ENCODE results near the gene SPPL2B. TPM values are rescaled to one million over a fixed set of nuclear protein-coding genes. Genes with fewer than 3 reads are reported as not detected.
A peak's percentile ranks its signal among the peaks of the same experiment; 100 is the strongest.
"Not testable (repeated sequence)": the region's sequence is repeated elsewhere in the genome, so short reads cannot be mapped to it uniquely, and the experiment has no call there.

SPPL2B gene
- total RNA-seq, 4 donors from 2014 or later: 24.0 to 42.6 (median 27.4) TPM

DNA sequence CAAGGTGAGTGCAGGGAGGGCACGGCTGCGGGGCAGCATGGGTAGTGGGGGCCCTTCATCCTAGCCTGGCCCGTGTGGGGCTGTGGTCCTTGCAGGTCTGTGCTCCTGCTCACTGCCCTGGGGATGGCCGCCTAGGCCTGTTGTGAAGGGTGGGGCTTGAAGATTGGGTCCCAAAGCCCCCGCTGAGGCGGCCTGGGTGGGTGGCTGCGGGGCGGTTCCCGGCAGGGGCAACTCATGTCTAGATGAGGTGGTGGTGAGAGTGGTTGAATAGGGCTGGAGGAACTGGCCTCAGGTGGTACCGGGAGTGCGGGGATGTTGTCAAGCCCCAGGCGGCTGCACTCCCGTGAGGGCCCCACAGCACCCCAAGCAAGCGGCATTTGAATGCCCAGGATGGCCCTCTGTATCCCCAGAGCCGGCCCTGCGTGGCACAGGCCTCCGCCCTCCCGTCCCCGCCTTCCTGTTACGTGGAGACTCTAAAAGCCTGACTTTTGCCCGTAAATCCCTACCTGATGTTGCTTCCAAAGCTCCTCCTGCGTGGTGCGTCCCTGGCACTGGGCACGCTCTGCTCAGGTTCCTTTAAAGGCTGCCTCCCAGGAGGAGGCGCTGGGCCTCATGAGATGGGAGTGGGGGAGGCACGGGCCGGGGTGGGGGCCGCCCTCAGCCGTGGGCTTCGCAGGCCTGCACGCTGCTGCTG is 15.0 kb downstream of the SPPL2B start:
- ATAC-seq (ENCODE audit: low FRiP score) (no peak), DNase-seq (ENCODE audit: low spot score) (no peak)
- TF ChIP-seq, protein P1, sequence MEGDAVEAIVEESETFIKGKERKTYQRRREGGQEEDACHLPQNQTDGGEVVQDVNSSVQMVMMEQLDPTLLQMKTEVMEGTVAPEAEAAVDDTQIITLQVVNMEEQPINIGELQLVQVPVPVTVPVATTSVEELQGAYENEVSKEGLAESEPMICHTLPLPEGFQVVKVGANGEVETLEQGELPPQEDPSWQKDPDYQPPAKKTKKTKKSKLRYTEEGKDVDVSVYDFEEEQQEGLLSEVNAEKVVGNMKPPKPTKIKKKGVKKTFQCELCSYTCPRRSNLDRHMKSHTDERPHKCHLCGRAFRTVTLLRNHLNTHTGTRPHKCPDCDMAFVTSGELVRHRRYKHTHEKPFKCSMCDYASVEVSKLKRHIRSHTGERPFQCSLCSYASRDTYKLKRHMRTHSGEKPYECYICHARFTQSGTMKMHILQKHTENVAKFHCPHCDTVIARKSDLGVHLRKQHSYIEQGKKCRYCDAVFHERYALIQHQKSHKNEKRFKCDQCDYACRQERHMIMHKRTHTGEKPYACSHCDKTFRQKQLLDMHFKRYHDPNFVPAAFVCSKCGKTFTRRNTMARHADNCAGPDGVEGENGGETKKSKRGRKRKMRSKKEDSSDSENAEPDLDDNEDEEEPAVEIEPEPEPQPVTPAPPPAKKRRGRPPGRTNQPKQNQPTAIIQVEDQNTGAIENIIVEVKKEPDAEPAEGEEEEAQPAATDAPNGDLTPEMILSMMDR (IDR thresholded peaks at IDR 0.05): no peak

DNA sequence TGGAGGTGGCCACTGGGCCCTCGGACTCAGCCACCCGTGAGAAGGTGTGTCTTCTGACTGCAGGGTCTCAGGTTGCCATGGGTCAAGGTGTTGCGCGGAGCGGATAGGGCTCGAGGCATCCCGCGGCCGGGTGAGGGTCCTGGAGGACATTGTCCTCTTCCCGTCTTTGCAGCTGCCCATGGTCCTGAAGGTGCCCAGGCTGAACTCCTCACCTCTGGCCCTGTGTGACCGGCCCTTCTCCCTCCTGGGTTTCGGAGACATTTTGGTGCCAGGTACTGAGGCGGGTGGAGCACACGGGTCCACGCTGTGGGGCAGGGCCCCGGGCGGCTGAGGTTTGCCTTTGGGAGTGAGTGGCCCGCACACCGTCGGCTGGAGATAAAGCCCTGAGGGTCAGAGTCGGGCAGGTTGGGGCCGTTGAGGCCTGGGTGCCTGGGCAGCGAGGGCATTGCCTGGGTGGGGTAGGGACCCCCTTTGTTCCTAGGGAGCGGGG is 15.9 kb downstream of the SPPL2B start:
- TF ChIP-seq, protein P1 (IDR thresholded peaks at IDR 0.05): no peak
- DNase-seq (ENCODE audit: low spot score) (no peak), ATAC-seq (ENCODE audit: low FRiP score) (peak; percentile 21)

DNA sequence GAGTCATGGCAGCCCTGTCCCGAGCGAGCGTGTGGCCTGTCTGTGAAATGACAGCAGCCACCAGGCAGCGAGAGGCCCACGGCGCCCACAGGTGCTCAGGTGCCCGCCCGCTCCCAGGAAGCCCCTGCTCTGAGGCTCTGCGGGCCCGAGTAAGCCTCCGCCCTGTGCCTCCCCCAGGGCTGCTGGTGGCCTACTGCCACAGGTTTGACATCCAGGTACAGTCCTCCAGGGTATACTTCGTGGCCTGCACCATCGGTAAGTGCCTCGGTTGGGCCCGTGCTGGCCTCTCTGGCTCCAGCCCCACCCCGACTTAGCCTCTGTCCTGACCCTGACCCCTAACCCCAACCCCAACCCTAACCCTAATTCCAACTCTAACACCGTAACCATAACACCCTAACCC is 16.6 kb downstream of the SPPL2B start:
- TF ChIP-seq, protein P1 (IDR thresholded peaks at IDR 0.05): no peak
- ATAC-seq (ENCODE audit: low FRiP score) (no peak), DNase-seq (ENCODE audit: low spot score) (no peak)

DNA sequence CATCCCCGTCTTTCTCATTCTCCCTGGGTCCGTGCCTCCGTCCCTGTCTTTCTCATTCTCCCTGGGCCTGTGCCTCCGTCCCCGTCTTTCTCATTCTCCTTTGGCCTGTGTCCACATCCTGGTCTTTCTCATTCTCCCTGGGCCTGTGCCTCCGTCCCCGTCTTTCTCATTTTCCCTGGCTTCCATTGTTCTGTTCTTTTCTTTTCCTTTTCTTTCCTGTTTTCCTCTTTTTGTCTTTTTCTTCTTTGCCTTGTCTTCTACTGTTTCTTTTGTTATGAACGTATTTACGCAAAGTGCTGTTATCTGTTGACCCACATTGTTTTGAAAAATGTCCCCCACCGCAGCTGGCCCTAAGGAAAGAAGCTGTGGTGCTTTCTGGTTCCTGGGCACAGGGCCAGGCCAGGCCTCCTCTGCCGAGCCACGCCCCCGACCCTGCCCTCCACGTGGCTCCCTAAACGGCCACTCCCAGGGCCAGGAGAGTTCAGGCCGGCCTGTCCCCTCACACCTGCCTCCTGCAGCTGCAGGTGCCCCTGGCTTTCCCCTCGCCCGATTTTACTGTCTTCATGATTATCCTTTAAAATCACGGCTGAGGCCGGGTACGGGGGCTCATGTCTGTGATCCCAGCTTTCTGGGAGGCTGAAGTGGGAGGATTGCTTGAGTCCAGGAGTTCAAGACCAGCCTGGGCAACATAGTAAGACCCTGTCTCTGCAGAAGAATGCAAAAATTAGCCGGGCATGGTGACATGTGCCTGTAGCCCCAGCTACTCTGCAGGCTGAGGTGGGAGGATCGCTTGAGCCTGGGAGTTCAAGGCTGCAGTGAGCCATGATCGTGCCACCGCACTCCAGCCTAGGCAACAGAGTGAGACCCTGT is 17.5 kb downstream of the SPPL2B start:
- ATAC-seq (ENCODE audit: low FRiP score): no peak
- no peak for DNase-seq (ENCODE audit: low spot score)
- TF ChIP-seq, protein P1 (IDR thresholded peaks at IDR 0.05): no peak

DNA sequence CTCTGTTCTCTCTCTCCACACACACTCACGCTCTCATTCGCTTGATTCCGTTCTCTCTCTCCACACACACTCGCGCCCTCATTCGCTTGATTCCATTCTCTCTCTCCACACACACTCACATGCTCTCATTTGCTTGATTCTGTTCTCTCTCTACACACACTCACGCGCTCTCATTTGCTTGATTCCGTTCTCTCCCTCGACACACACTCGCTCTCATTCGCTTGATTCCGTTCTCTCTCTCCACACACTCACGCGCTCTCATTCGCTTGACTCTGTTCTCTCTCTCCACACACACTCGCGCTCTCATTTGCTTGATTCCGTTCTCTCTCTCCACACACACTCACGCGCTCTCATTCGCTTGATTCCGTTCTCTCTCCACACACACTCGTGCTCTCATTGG is 21.3 kb downstream of the SPPL2B start:
- ATAC-seq (ENCODE audit: low FRiP score); DNase-seq (ENCODE audit: low spot score): not testable (repeated sequence)

DNA sequence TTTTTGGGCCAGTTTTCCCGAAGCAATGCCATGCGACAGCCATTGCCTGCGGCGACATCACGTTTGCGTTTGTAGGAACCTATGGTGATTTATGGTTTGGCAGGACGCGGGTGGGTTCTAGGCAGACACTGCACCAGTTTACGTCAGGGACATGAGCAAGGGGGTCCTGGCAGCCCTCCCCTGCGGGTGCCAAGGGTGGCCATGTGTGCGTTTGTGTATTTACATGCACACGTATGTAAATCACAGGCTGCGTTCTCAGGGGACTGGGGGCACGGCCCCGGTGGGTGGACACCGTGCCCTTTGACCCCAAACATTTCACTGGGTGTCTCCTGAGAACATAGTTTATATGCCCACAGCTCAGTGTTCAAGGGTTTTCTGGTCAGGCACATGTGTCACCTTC is 22.2 kb downstream of the SPPL2B start:
- DNase-seq (ENCODE audit: low spot score) (no peak), ATAC-seq (ENCODE audit: low FRiP score) (no peak)
- TF ChIP-seq, protein P1 (IDR thresholded peaks at IDR 0.05): no peak

DNA sequence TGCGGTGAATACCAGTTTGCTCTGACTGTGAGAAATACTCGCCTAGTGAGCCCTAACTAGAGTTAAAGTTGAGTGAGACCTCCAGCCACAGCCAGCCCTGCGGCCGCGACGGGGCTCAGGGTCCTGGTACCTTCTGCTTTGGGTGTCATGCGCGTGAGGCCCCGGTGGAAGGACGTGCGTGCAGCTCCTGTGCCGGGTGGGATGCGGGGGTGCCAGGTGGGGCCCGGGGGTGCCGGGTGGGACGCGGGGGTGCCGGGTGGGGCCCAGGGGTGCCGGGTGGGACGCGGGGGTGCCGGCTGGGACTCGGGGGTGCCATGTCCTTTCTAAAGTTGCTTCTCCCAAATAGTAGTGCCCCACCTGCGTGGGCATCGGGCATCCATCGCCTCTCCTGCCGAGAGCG is 23.1 kb downstream of the SPPL2B start:
- TF ChIP-seq, protein P1 (IDR thresholded peaks at IDR 0.05): no peak
- DNase-seq (ENCODE audit: low spot score): no peak
- ATAC-seq (ENCODE audit: low FRiP score): no peak
